Endometrial microvascular endothelial cells (primary cell): ENCODE results near the gene TTC17. TPM values are rescaled to one million over a fixed set of nuclear protein-coding genes. Genes with fewer than 3 reads are reported as not detected.
"Not testable (repeated sequence)": the region's sequence is repeated elsewhere in the genome, so short reads cannot be mapped to it uniquely, and the experiment has no call there.

Experiments used
- in situ Hi-C: cut with HindIII; loops from 2 replicates; pipeline ENCODE4 v1.10.0; 2017; ENCODE audit warnings: low sequenced_read_pairs, low pct_unique_long_range_greater_than_20kb; ENCODE audit errors: inconsistent ontology term
- total RNA-seq: library from RNA; depleted of rRNA; stranded (reverse); fragments of >200 nt; gene quantifications from one replicate; pipeline ENCODE4 v1.2.3, GENCODE V29; 2015; ENCODE audit errors: inconsistent ontology term

TTC17 gene
- 35.2 TPM for total RNA-seq

GRCh38 chr11:43358801-43359421 lies at the start of gene TTC17:
Gene TTC17 (plus strand): TSS chr11:43358920. CDS start chr11:43358955, 35 bp downstream.
- in situ Hi-C loops, result no loop called here

- in situ Hi-C loops, result no loop called here
These were observed 46.7 kb upstream of the TTC17 start, which contains the start of gene API5 for GRCh38 chr11:43311791-43312607. Gene API5 (plus strand): TSS chr11:43311996. CDS start chr11:43312128, 132 bp downstream.

- in situ Hi-C loops, result no loop called here
These were observed 42.8 kb upstream of the TTC17 start for GRCh38 chr11:43315966-43316365.

- in situ Hi-C loops, result no loop called here
These were observed 42.3 kb upstream of the TTC17 start for GRCh38 chr11:43316451-43316850.

- in situ Hi-C loops, result no loop called here
These were observed 30.7 kb upstream of the TTC17 start for GRCh38 chr11:43327987-43328386.

- in situ Hi-C loops, result no loop called here
These were observed 30.2 kb upstream of the TTC17 start for GRCh38 chr11:43328482-43328881.

GRCh38 chr11:43341159-43341558 lies 17.6 kb upstream of the TTC17 start:
- in situ Hi-C loops, result no loop called here

GRCh38 chr11:43351426-43351825 lies 7.3 kb upstream of the TTC17 start:
- in situ Hi-C loops, result not testable (repeated sequence)

GRCh38 chr11:43354311-43354710 lies 4.4 kb upstream of the TTC17 start:
- in situ Hi-C loops, result no loop called here

- in situ Hi-C loops, result no loop called here
These were observed 2.4 kb upstream of the TTC17 start for GRCh38 chr11:43356336-43356735.

GRCh38 chr11:43358279-43358800 lies 380 bp upstream of the TTC17 start:
- in situ Hi-C loops, result no loop called here

GRCh38 chr11:43359422-43359818 lies 700 bp downstream of the TTC17 start:
- in situ Hi-C loops, result no loop called here

GRCh38 chr11:43360361-43361032 lies 1.8 kb downstream of the TTC17 start:
- in situ Hi-C loops, result no loop called here

GRCh38 chr11:43366677-43367076 lies 8.0 kb downstream of the TTC17 start:
- in situ Hi-C loops, result no loop called here

- in situ Hi-C loops, result no loop called here
These were observed 8.9 kb downstream of the TTC17 start for GRCh38 chr11:43367382-43368178.

GRCh38 chr11:43376065-43376464 lies 17.3 kb downstream of the TTC17 start:
- in situ Hi-C loops, result no loop called here

- in situ Hi-C loops, result no loop called here
These were observed 17.9 kb downstream of the TTC17 start for GRCh38 chr11:43376594-43376993.

GRCh38 chr11:43377389-43377788 lies 18.7 kb downstream of the TTC17 start:
- in situ Hi-C loops, result no loop called here

- in situ Hi-C loops, result no loop called here
These were observed 20.2 kb downstream of the TTC17 start for GRCh38 chr11:43378897-43379296.
